IMR-90 (cell line): ENCODE data around the gene RUSF1. TPM values are rescaled to one million over a fixed set of nuclear protein-coding genes. Genes with fewer than 3 reads are reported as not detected.

Experiments
- ATAC-seq: fragments of 200-7000 bp; cut with Tn5 transposase; 2 replicates; pipeline ENCODE4 v1.9.1; 2020; ENCODE audit warnings: low read depth, mild to moderate bottlenecking, moderate library complexity
- BruUV-seq: library from RNA; stranded (reverse); fragments of 400-500 nt; replicated peaks from 2 replicates; lab custom pipeline; 2021; lab: Mats Ljungman, UMichigan
- CTCF ChIA-PET: fragments of 300-600 bp; formaldehyde crosslinking; extraction: SDS; loops from one replicate; lab custom pipeline; 2021; ENCODE audit warnings: antibody characterized with exemption; lab: Yijun Ruan, JAX
- POLR2A ChIA-PET: fragments of 300-600 bp; sonication (Branson Sonifier 250); formaldehyde crosslinking; loops from one replicate; lab custom pipeline; 2022; ENCODE audit warnings: antibody characterized with exemption; ENCODE audit not compliant: unreplicated experiment; lab: Charles Lee
- DNase-seq: peaks from one replicate; pipeline ENCODE4 v3.0.0; 2013
- H2AFZ ChIP-seq: replicated peaks from 2 replicates; pipeline ENCODE3; 2013; ENCODE audit warnings: low read length, mild to moderate bottlenecking; ENCODE audit not compliant: poor library complexity
- H2AK5ac ChIP-seq: 2 replicates; pipeline ENCODE4 v1.6.1; 2013; ENCODE audit warnings: low read depth, low read length, inconsistent platforms
- H2AK9ac ChIP-seq: replicated peaks from 2 replicates; pipeline ENCODE3; 2013; ENCODE audit warnings: mild to moderate bottlenecking, low read depth, low read length, moderate library complexity; ENCODE audit not compliant: poor library complexity
- H2BK120ac ChIP-seq: 2 replicates; pipeline ENCODE4 v1.6.1; 2013; ENCODE audit warnings: low read depth, low read length, inconsistent platforms
- H2BK15ac ChIP-seq: 3 replicates; pipeline ENCODE4 v1.6.1; 2013; ENCODE audit warnings: low read depth, low read length, inconsistent platforms
- H2BK20ac ChIP-seq: 2 replicates; pipeline ENCODE4 v1.6.1; 2013; ENCODE audit warnings: low read depth, mild to moderate bottlenecking, inconsistent platforms, low read length, moderate library complexity
- H2BK5ac ChIP-seq: 2 replicates; pipeline ENCODE4 v1.6.1; 2013; ENCODE audit warnings: mild to moderate bottlenecking, low read depth, low read length, inconsistent platforms; ENCODE audit not compliant: poor library complexity, severe bottlenecking
- H3K14ac ChIP-seq: replicated peaks from 2 replicates; pipeline ENCODE4 v1.6.1; 2013; ENCODE audit warnings: low read depth, low read length, inconsistent platforms
- H3K18ac ChIP-seq: 2 replicates; pipeline ENCODE4 v1.6.1; 2013; ENCODE audit warnings: low read depth, low read length, control low read depth
- H3K23ac ChIP-seq: 2 replicates; pipeline ENCODE4 v1.6.1; 2013; ENCODE audit warnings: low read depth, low read length, inconsistent platforms
- H3K27ac ChIP-seq: 2 replicates; pipeline ENCODE4 v1.5.1; 2013; ENCODE audit warnings: mild to moderate bottlenecking, control low read depth, low read length; ENCODE audit not compliant: insufficient read depth
- H3K27me3 ChIP-seq: 2 replicates; pipeline ENCODE4 v1.6.1; 2013; ENCODE audit warnings: low read length; ENCODE audit not compliant: control insufficient read depth, insufficient read depth
- H3K36me3 ChIP-seq: 2 replicates; pipeline ENCODE4 v1.6.1; 2013; ENCODE audit warnings: low read length, mixed read lengths; ENCODE audit not compliant: control insufficient read depth, insufficient read depth
- H3K4ac ChIP-seq: 2 replicates; pipeline ENCODE4 v1.6.1; 2013; ENCODE audit warnings: low read depth, low read length, inconsistent platforms
- H3K4me1 ChIP-seq: 2 replicates; pipeline ENCODE4 v1.6.1; 2013; ENCODE audit warnings: low read length, mixed read lengths; ENCODE audit not compliant: control insufficient read depth, insufficient read depth
- H3K4me2 ChIP-seq: 2 replicates; pipeline ENCODE4 v1.6.1; 2013; ENCODE audit warnings: low read depth, mild to moderate bottlenecking, control low read depth, low read length, moderate library complexity
- H3K4me3 ChIP-seq: 2 replicates; pipeline ENCODE4 v1.5.1; 2013; ENCODE audit warnings: low read depth, mild to moderate bottlenecking, control low read depth, low read length, moderate library complexity; ENCODE audit not compliant: insufficient read depth
- H3K56ac ChIP-seq: 2 replicates; pipeline ENCODE4 v1.6.1; 2013; ENCODE audit warnings: low read length, inconsistent platforms; ENCODE audit not compliant: insufficient read depth; ENCODE audit errors: extremely low read depth
- H3K79me1 ChIP-seq, 2 experiments: 2 replicates each; pipeline ENCODE4 v1.6.1; 2013; ENCODE audit warnings: low read length in 2 of 2, inconsistent platforms in 1 of 2, low read depth in 1 of 2
- H3K9ac ChIP-seq: 2 replicates; pipeline ENCODE4 v1.6.1; 2013; ENCODE audit warnings: low read depth, low read length, control low read depth
- H3K9me1 ChIP-seq: 2 replicates; pipeline ENCODE4 v1.6.1; 2013; ENCODE audit warnings: low read length, inconsistent platforms; ENCODE audit not compliant: insufficient read depth
- H3K9me3 ChIP-seq: 2 replicates; pipeline ENCODE4 v1.6.1; 2013; ENCODE audit warnings: low read length; ENCODE audit not compliant: control insufficient read depth, insufficient read depth
- H4K20me1 ChIP-seq: 2 replicates; pipeline ENCODE4 v1.6.1; 2013; ENCODE audit warnings: low read length, inconsistent platforms; ENCODE audit not compliant: insufficient read depth
- H4K5ac ChIP-seq: 2 replicates; pipeline ENCODE4 v1.6.1; 2013; ENCODE audit warnings: mild to moderate bottlenecking, low read depth, low read length, control low read depth
- H4K8ac ChIP-seq, 2 experiments: 2 replicates each; pipeline ENCODE4 v1.6.1; 2013; ENCODE audit warnings: low read depth in 2 of 2, low read length in 2 of 2, control low read depth in 1 of 2, inconsistent platforms in 1 of 2
- H4K91ac ChIP-seq: 2 replicates; pipeline ENCODE4 v1.6.1; 2013; ENCODE audit warnings: low read depth, low read length, inconsistent platforms; ENCODE audit not compliant: insufficient read depth
- BHLHE40 ChIP-seq: fragments of 150-350 bp; IDR thresholded peaks from 2 replicates; pipeline ENCODE4 v1.6.1; 2016; ENCODE audit warnings: mild to moderate bottlenecking, low read depth, low read length
- CTCF ChIP-seq: conservative IDR thresholded peaks from 2 replicates; pipeline ENCODE4 v1.5.1; 2012; ENCODE audit warnings: mild to moderate bottlenecking, low read depth, low read length, improper control_type of control experiment
- ELK1 ChIP-seq: fragments of 150-350 bp; IDR thresholded peaks from 2 replicates; pipeline ENCODE4 v1.6.1; 2016; ENCODE audit warnings: low read depth, mild to moderate bottlenecking, low read length, moderate library complexity, borderline replicate concordance
- FOS ChIP-seq: fragments of 150-350 bp; IDR thresholded peaks from 2 replicates; pipeline ENCODE4 v1.6.1; 2016; ENCODE audit warnings: low read depth, low read length
- MAFK ChIP-seq: IDR thresholded peaks from 2 replicates; pipeline ENCODE4 v1.6.1; 2012; ENCODE audit warnings: low read depth, low read length, improper control_type of control experiment
- MAZ ChIP-seq: IDR thresholded peaks from 2 replicates; pipeline ENCODE4 v1.6.1; 2012; ENCODE audit warnings: low read depth, mild to moderate bottlenecking, low read length, improper control_type of control experiment, moderate library complexity, borderline replicate concordance
- MXI1 ChIP-seq: IDR thresholded peaks from 2 replicates; pipeline ENCODE4 v1.6.1; 2012; ENCODE audit warnings: low read depth, mild to moderate bottlenecking, low read length, moderate library complexity, borderline replicate concordance
- NFE2L2 ChIP-seq: fragments of 150-350 bp; IDR thresholded peaks from 2 replicates; pipeline ENCODE4 v1.6.1; 2016; ENCODE audit warnings: low read depth, mild to moderate bottlenecking, low read length
- RAD21 ChIP-seq: IDR thresholded peaks from 2 replicates; pipeline ENCODE4 v1.6.1; 2012; ENCODE audit warnings: low read length, improper control_type of control experiment
- RCOR1 ChIP-seq: IDR thresholded peaks from 2 replicates; pipeline ENCODE4 v1.6.1; 2012; ENCODE audit warnings: mild to moderate bottlenecking, low read length, improper control_type of control experiment; ENCODE audit not compliant: insufficient replicate concordance
- RFX5 ChIP-seq: IDR thresholded peaks from 2 replicates; pipeline ENCODE4 v1.8.0; 2012; ENCODE audit warnings: low read depth, mild to moderate bottlenecking, low read length, moderate library complexity
- USF2 ChIP-seq: fragments of 150-350 bp; IDR thresholded peaks from 2 replicates; pipeline ENCODE4 v1.6.1; 2017; ENCODE audit warnings: mild to moderate bottlenecking, antibody characterized with exemption, low read length, low read depth
- WGBS, 2 experiments: methylation state at CpG; one replicate each; pipeline versions ENCODE4 v1.1.5 to v1.1.7; 2013; ENCODE audit warnings: missing lambda C conversion rate in 2 of 2; ENCODE audit not compliant: insufficient read length in 1 of 2; ENCODE audit errors: extremely low coverage in 2 of 2; 5-methylcytosine and 5-hydroxymethylcytosine counted together
- dilution Hi-C: fragments of 300-500 bp; cut with HindIII; formaldehyde crosslinking; loops from one replicate; pipeline ENCODE4 v1.14.3; 2018; ENCODE audit warnings: low sequenced_read_pairs; ENCODE audit not compliant: unreplicated experiment
- in situ Hi-C: fragments of 300-500 bp; cut with MboI; formaldehyde crosslinking; loops from 3 replicates; pipeline ENCODE4 v1.14.3; 2019; ENCODE audit warnings: low sequenced_read_pairs, inconsistent platforms, mixed read lengths
- intact Hi-C: fragments of 100-400 bp; cut with micrococcal nuclease; formaldehyde crosslinking; loops from 2 replicates; pipeline ENCODE4 v1.10.0; 2022
- polyA plus RNA-seq, 3 experiments: library from polyadenylated mRNA; depleted of rRNA; stranded (reverse); fragments of >200 nt; gene quantifications; 2 replicates each; pipeline ENCODE4 v1.2.3, GENCODE V29; 2012; ENCODE audit warnings: low replicate concordance in 1 of 3
- total RNA-seq: library from RNA; depleted of rRNA; stranded (reverse); fragments of >200 nt; gene quantifications from 2 replicates; pipeline ENCODE4 v1.2.3, GENCODE V29; 2012

The RUSF1 gene
- total and polyA plus RNA-seq, 2 of the 4 experiments (the other 2 are of a cell fraction) = 22.9 to 65.0 TPM

- TF ChIP-seq BHLHE40 = no peak
Measured at GRCh38 chr16:31501226-31501965, 6.8 kb downstream of the RUSF1 start (continued).

GRCh38 chr16:31499928-31500327, 8.3 kb downstream of the RUSF1 start:
- Histone ChIP-seq H2AK5ac (no peak overlapping the region), H3K4me3 (no peak overlapping the region), H3K9me3 (no peaks in the 10 kb centered on the region), H3K27me3 (no peaks in the 10 kb centered on the region), H3K4me1 (peaks cover 4% of the 10 kb centered on the region), H2BK15ac (no peak overlapping the region), H3K79me1 (peaks cover 17 to 53% of the 10 kb centered on the region in 2 experiments), H2AFZ (no peak overlapping the region), H3K18ac (no peak overlapping the region), H2AK9ac (no peak overlapping the region), H3K14ac (no peak overlapping the region), H3K9ac (no peak overlapping the region), H4K5ac (no peak overlapping the region), H3K56ac (no peak overlapping the region), H3K9me1 (peaks cover 17% of the 10 kb centered on the region), H2BK120ac (no peak overlapping the region), H4K91ac (no peak overlapping the region), H3K36me3 (peaks cover 59% of the 10 kb centered on the region), H4K20me1 (peaks cover 13% of the 10 kb centered on the region; the same call in 1 of the 2 replicates), H3K4ac (no peak overlapping the region), H4K8ac (no peak overlapping the region), H2BK5ac (no peak overlapping the region), H3K27ac (no peak overlapping the region), H3K4me2 (no peak overlapping the region), H3K23ac (no peak overlapping the region), H2BK20ac (no peak overlapping the region)
- ChIA-PET CTCF (no interaction called here), POLR2A (no interaction called here)
- dilution Hi-C loops = no loop called here
- 93% methylated on average over 3 of the region's 8 CpGs; no CpG with 5 or more reads in 1 of the 2 experiments for WGBS, 2 experiments
- in situ Hi-C loops = loop anchor here (10.0 to 25.0 kb wide), 2 partner anchors 55 to 212 kb away; partner anchors contain the start of gene ZNF843
- DNase-seq = no peak
- no peak for ATAC-seq
- intact Hi-C loops = loop anchor here (10.0 kb wide), 1 partner anchor 55 kb away; the partner anchor contains the start of gene ZNF843
- no TSS peak for BruUV-seq
- TF ChIP-seq ELK1 = no peak
- TF ChIP-seq MAZ = no peak
- TF ChIP-seq RFX5 = no peak
- TF ChIP-seq USF2 = no peak
- no peak for TF ChIP-seq MXI1
- TF ChIP-seq MAFK = no peak
- TF ChIP-seq CTCF = no peak
- TF ChIP-seq BHLHE40 = no peak
- no peak for TF ChIP-seq RCOR1
- TF ChIP-seq FOS = no peak
- no peak for TF ChIP-seq NFE2L2
- TF ChIP-seq RAD21 = no peak
